WTC11 (cell line): Measurements from ENCODE around the gene PPP1R14C. TPM values are rescaled to one million over a fixed set of nuclear protein-coding genes. Genes with fewer than 3 reads are reported as not detected.

Source experiments
- ATAC-seq: fragments of 200-7000 bp; cut with Tn5 transposase; 2 replicates; pipeline ENCODE4 v1.10.0; 2021; ENCODE audit warnings: mild to moderate bottlenecking, moderate library complexity
- CTCF ChIA-PET: fragments of 300-600 bp; sonication (Branson Sonifier 250); formaldehyde crosslinking; loops from one replicate; lab custom pipeline; 2021; ENCODE audit warnings: antibody characterized with exemption; lab: Charles Lee
- POLR2A ChIA-PET: fragments of 350-600 bp; sonication (Branson Sonifier 250); formaldehyde crosslinking; loops from one replicate; lab custom pipeline; 2021; ENCODE audit warnings: antibody characterized with exemption; lab: Charles Lee
- DNase-seq: peaks from one replicate; pipeline ENCODE4 v3.0.0; 2021; ENCODE audit warnings: low spot score
- H3K27ac Mint-ChIP-seq: 2 replicates; pipeline ENCODE4 v1.8.0; 2021; ENCODE audit warnings: mixed read lengths
- H3K27me3 Mint-ChIP-seq: 2 replicates; pipeline ENCODE4 v1.8.0; 2021; ENCODE audit warnings: low read depth, mild to moderate bottlenecking, moderate library complexity, mixed read lengths
- H3K36me3 Mint-ChIP-seq: 2 replicates; pipeline ENCODE4 v1.8.0; 2021; ENCODE audit warnings: mixed read lengths
- H3K4me1 Mint-ChIP-seq: 2 replicates; pipeline ENCODE4 v1.8.0; 2022; ENCODE audit warnings: mixed read lengths
- H3K4me3 Mint-ChIP-seq: 2 replicates; pipeline ENCODE4 v1.8.0; 2021; ENCODE audit warnings: mild to moderate bottlenecking, moderate library complexity, mixed read lengths
- H3K9me3 Mint-ChIP-seq: 2 replicates; pipeline ENCODE4 v1.8.0; 2021; ENCODE audit warnings: mixed read lengths
- CBFB ChIP-seq: sonication (generic); formaldehyde crosslinking; IDR thresholded peaks from 2 replicates; pipeline ENCODE4 v1.8.1; 2022; ENCODE audit warnings: mild to moderate bottlenecking, low read depth, missing genetic modification reagents
- CREB1 ChIP-seq: sonication (generic); formaldehyde crosslinking; IDR thresholded peaks from 2 replicates; pipeline ENCODE4 v1.8.0; 2023; ENCODE audit warnings: mild to moderate bottlenecking, missing genetic modification reagents
- ETV6 ChIP-seq: sonication (generic); formaldehyde crosslinking; IDR thresholded peaks from 2 replicates; pipeline ENCODE4 v1.8.1; 2022; ENCODE audit warnings: mild to moderate bottlenecking, missing genetic modification reagents
- FOXJ3 ChIP-seq: sonication (generic); formaldehyde crosslinking; IDR thresholded peaks from 2 replicates; pipeline ENCODE4 v1.9.0; 2021; ENCODE audit warnings: missing genetic modification reagents, mild to moderate bottlenecking, borderline replicate concordance
- NR3C1 ChIP-seq: sonication (generic); formaldehyde crosslinking; conservative IDR thresholded peaks from 2 replicates; pipeline ENCODE4 v1.8.1; 2023; ENCODE audit warnings: low read depth, mild to moderate bottlenecking, missing genetic modification reagents
- PRRX2 ChIP-seq: fragments of 250-450 bp; sonication (Bioruptor Pico); IDR thresholded peaks from 2 replicates; pipeline ENCODE4 v1.8.0; 2021; ENCODE audit warnings: mild to moderate bottlenecking
- RELA ChIP-seq: sonication (generic); formaldehyde crosslinking; IDR thresholded peaks from 2 replicates; pipeline ENCODE4 v1.8.1; 2022; ENCODE audit warnings: missing genetic modification reagents, mild to moderate bottlenecking, borderline replicate concordance
- SP1 ChIP-seq: sonication (generic); formaldehyde crosslinking; conservative IDR thresholded peaks from 2 replicates; pipeline ENCODE4 v1.8.1; 2022; ENCODE audit warnings: missing genetic modification reagents
- TCF7 ChIP-seq: sonication (generic); formaldehyde crosslinking; IDR thresholded peaks from 2 replicates; pipeline ENCODE4 v1.8.0; 2022; ENCODE audit warnings: mild to moderate bottlenecking, low read depth, missing genetic modification reagents, moderate library complexity
- TEAD1 ChIP-seq: sonication (generic); formaldehyde crosslinking; IDR thresholded peaks from 2 replicates; pipeline ENCODE4 v1.8.0; 2022; ENCODE audit warnings: mild to moderate bottlenecking, missing genetic modification reagents
- ZNF138 ChIP-seq: sonication (generic); formaldehyde crosslinking; conservative IDR thresholded peaks from 2 replicates; pipeline ENCODE4 v1.8.1; 2022; ENCODE audit warnings: mild to moderate bottlenecking, moderate library complexity, missing genetic modification reagents
- ZNF232 ChIP-seq: sonication (generic); formaldehyde crosslinking; IDR thresholded peaks from 2 replicates; pipeline ENCODE4 v1.8.0; 2022; ENCODE audit warnings: mild to moderate bottlenecking, missing genetic modification reagents
- total RNA-seq: library from RNA; stranded (reverse); gene quantifications from 3 replicates; pipeline ENCODE4 v1.2.3, GENCODE V29; 2021
- TF ChIP-seq, protein P1 (sequence below): fragments of 250-450 bp; sonication (Bioruptor Pico); IDR thresholded peaks from 2 replicates; pipeline ENCODE4 v2.1.2; 2022; ENCODE audit warnings: mild to moderate bottlenecking, moderate library complexity
- TF ChIP-seq, protein P2 (sequence below): sonication (generic); formaldehyde crosslinking; IDR thresholded peaks from 2 replicates; pipeline ENCODE4 v1.8.0; 2023; ENCODE audit warnings: mild to moderate bottlenecking, missing genetic modification reagents
- TF ChIP-seq, protein P3 (sequence below): sonication (generic); formaldehyde crosslinking; IDR thresholded peaks from 2 replicates; pipeline ENCODE4 v1.8.1; 2023; ENCODE audit warnings: mild to moderate bottlenecking, missing genetic modification reagents, moderate library complexity
- TF ChIP-seq, protein P4 (sequence below): sonication (generic); formaldehyde crosslinking; IDR thresholded peaks from 2 replicates; pipeline ENCODE4 v1.8.0; 2022; ENCODE audit warnings: mild to moderate bottlenecking, missing genetic modification reagents
- TF ChIP-seq, protein P5 (sequence below): sonication (generic); formaldehyde crosslinking; IDR thresholded peaks from 2 replicates; pipeline ENCODE4 v1.8.1; 2022; ENCODE audit warnings: low read depth, missing genetic modification reagents, borderline replicate concordance
- TF ChIP-seq, protein P6 (sequence below): sonication (generic); formaldehyde crosslinking; IDR thresholded peaks from 2 replicates; pipeline ENCODE4 v1.8.0; 2022; ENCODE audit warnings: mild to moderate bottlenecking, missing genetic modification reagents
- TF ChIP-seq, protein P7 (sequence below): fragments of 250-450 bp; sonication (Bioruptor Pico); IDR thresholded peaks from 2 replicates; pipeline ENCODE4 v1.9.0; 2021; ENCODE audit warnings: mild to moderate bottlenecking, borderline replicate concordance
- TF ChIP-seq, protein P8 (sequence below): fragments of 250-450 bp; sonication (Bioruptor Pico); IDR thresholded peaks from 2 replicates; pipeline ENCODE4 v1.9.0; 2021; ENCODE audit warnings: mild to moderate bottlenecking
- TF ChIP-seq, protein P9 (sequence below): sonication (generic); formaldehyde crosslinking; IDR thresholded peaks from 2 replicates; pipeline ENCODE4 v1.8.0; 2023; ENCODE audit warnings: missing genetic modification reagents

Gene PPP1R14C
- total RNA-seq, 1 experiment from 2014 or later, result 1.1 TPM

DNA sequence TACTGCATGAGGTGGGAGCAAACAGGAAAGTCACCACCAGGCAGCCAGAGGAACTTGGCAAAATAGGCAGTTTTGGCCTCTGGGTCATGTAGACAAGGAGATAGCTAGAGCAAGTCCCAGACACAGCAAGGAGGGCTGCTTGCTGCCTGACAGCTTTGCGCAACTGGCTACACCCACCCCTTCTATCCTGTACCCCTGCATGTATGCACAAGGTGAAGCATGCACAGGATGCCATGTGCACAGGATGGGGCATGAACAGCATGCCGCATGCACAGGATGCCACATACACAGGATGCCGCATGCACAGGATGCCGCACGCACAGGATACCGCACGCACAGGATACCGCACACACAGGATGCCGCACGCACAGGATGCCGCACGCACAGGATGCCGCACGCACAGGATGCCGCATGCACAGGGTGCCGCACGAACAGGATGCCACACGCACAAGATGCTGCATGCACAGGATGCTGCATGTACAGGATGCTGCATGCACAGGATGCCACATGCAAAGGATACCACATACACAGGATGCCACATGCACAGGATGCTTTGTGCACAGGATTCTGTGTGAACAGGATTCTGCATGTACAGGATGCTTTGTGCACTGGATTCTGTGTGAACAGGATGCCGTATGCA lies 121.0 kb downstream of the PPP1R14C start:
- peaks cover 6% of the 10 kb centered on the region for H3K9me3 Mint-ChIP-seq

DNA sequence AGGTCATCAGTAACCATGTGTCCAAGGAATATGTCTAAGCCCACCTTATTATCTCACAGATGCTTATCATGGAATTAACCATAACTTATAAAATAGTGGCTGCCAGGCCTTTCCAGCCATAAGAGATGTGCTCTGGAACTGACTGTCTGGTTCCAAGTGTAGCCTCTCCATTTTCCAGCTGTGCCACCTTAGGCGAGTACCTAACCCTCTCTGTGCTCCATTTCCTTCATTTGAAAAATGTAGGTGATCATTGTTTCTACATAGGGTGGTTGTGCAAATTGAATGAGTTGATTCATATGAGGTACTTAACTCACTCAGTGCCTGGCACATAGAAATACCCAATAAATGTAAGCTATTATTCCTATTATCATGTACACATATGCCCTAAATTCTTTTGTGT lies 123.5 kb downstream of the PPP1R14C start:
- DNase-seq (no peak), ATAC-seq (no peak)
- peaks cover 8% of the 10 kb centered on the region for H3K36me3 Mint-ChIP-seq
- peaks cover 17% of the 10 kb centered on the region for H3K4me1 Mint-ChIP-seq
- ChIA-PET POLR2A (no interaction called here), CTCF (no interaction called here)
- no peak overlapping the region for H3K27ac Mint-ChIP-seq
- no peaks in the 10 kb centered on the region; the same call in 1 of the 2 replicates for H3K27me3 Mint-ChIP-seq
- peaks cover 15% of the 10 kb centered on the region for H3K9me3 Mint-ChIP-seq
- H3K4me3 Mint-ChIP-seq, result no peak overlapping the region
- TF ChIP-seq, protein P1, sequence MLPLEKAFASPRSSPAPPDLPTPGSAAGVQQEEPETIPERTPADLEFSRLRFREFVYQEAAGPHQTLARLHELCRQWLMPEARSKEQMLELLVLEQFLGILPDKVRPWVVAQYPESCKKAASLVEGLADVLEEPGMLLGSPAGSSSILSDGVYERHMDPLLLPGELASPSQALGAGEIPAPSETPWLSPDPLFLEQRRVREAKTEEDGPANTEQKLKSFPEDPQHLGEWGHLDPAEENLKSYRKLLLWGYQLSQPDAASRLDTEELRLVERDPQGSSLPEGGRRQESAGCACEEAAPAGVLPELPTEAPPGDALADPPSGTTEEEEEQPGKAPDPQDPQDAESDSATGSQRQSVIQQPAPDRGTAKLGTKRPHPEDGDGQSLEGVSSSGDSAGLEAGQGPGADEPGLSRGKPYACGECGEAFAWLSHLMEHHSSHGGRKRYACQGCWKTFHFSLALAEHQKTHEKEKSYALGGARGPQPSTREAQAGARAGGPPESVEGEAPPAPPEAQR (CRISPR knock-in tag), result no peak
- TF ChIP-seq, protein P2, sequence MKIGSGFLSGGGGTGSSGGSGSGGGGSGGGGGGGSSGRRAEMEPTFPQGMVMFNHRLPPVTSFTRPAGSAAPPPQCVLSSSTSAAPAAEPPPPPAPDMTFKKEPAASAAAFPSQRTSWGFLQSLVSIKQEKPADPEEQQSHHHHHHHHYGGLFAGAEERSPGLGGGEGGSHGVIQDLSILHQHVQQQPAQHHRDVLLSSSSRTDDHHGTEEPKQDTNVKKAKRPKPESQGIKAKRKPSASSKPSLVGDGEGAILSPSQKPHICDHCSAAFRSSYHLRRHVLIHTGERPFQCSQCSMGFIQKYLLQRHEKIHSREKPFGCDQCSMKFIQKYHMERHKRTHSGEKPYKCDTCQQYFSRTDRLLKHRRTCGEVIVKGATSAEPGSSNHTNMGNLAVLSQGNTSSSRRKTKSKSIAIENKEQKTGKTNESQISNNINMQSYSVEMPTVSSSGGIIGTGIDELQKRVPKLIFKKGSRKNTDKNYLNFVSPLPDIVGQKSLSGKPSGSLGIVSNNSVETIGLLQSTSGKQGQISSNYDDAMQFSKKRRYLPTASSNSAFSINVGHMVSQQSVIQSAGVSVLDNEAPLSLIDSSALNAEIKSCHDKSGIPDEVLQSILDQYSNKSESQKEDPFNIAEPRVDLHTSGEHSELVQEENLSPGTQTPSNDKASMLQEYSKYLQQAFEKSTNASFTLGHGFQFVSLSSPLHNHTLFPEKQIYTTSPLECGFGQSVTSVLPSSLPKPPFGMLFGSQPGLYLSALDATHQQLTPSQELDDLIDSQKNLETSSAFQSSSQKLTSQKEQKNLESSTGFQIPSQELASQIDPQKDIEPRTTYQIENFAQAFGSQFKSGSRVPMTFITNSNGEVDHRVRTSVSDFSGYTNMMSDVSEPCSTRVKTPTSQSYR (CRISPR knock-in tag), result no peak
- TF ChIP-seq ZNF232 (CRISPR knock-in tag) (no peak), CREB1 (CRISPR knock-in tag) (no peak), ZNF138 (CRISPR knock-in tag) (no peak)

More for the DNA sequence above, 121.0 kb downstream of the PPP1R14C start:
- Mint-ChIP-seq H3K4me1 (peaks cover 9% of the 10 kb centered on the region), H3K36me3 (peaks cover 2% of the 10 kb centered on the region; the same call in 1 of the 2 replicates), H3K27ac (no peak overlapping the region), H3K4me3 (no peak overlapping the region), H3K27me3 (no peaks in the 10 kb centered on the region)
- no peak for ATAC-seq
- no peak for TF ChIP-seq SP1 (CRISPR knock-in tag)
- TF ChIP-seq, protein P3, sequence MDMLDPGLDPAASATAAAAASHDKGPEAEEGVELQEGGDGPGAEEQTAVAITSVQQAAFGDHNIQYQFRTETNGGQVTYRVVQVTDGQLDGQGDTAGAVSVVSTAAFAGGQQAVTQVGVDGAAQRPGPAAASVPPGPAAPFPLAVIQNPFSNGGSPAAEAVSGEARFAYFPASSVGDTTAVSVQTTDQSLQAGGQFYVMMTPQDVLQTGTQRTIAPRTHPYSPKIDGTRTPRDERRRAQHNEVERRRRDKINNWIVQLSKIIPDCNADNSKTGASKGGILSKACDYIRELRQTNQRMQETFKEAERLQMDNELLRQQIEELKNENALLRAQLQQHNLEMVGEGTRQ (CRISPR knock-in tag), result no peak
- TF ChIP-seq ZNF232 (CRISPR knock-in tag), result no peak
- no peak for TF ChIP-seq RELA
- no peak for TF ChIP-seq PRRX2 (CRISPR knock-in tag)
- TF ChIP-seq, protein P4, sequence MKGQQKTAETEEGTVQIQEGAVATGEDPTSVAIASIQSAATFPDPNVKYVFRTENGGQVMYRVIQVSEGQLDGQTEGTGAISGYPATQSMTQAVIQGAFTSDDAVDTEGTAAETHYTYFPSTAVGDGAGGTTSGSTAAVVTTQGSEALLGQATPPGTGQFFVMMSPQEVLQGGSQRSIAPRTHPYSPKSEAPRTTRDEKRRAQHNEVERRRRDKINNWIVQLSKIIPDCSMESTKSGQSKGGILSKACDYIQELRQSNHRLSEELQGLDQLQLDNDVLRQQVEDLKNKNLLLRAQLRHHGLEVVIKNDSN (CRISPR knock-in tag), result no peak
- TF ChIP-seq, protein P5, sequence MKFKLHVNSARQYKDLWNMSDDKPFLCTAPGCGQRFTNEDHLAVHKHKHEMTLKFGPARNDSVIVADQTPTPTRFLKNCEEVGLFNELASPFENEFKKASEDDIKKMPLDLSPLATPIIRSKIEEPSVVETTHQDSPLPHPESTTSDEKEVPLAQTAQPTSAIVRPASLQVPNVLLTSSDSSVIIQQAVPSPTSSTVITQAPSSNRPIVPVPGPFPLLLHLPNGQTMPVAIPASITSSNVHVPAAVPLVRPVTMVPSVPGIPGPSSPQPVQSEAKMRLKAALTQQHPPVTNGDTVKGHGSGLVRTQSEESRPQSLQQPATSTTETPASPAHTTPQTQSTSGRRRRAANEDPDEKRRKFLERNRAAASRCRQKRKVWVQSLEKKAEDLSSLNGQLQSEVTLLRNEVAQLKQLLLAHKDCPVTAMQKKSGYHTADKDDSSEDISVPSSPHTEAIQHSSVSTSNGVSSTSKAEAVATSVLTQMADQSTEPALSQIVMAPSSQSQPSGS, result no peak
- TF ChIP-seq, protein P6, sequence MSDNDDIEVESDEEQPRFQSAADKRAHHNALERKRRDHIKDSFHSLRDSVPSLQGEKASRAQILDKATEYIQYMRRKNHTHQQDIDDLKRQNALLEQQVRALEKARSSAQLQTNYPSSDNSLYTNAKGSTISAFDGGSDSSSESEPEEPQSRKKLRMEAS (CRISPR knock-in tag), result no peak
- no peak for TF ChIP-seq TCF7
- TF ChIP-seq TEAD1, result no peak
- TF ChIP-seq ZNF138 (CRISPR knock-in tag), result no peak
- TF ChIP-seq, protein P7, sequence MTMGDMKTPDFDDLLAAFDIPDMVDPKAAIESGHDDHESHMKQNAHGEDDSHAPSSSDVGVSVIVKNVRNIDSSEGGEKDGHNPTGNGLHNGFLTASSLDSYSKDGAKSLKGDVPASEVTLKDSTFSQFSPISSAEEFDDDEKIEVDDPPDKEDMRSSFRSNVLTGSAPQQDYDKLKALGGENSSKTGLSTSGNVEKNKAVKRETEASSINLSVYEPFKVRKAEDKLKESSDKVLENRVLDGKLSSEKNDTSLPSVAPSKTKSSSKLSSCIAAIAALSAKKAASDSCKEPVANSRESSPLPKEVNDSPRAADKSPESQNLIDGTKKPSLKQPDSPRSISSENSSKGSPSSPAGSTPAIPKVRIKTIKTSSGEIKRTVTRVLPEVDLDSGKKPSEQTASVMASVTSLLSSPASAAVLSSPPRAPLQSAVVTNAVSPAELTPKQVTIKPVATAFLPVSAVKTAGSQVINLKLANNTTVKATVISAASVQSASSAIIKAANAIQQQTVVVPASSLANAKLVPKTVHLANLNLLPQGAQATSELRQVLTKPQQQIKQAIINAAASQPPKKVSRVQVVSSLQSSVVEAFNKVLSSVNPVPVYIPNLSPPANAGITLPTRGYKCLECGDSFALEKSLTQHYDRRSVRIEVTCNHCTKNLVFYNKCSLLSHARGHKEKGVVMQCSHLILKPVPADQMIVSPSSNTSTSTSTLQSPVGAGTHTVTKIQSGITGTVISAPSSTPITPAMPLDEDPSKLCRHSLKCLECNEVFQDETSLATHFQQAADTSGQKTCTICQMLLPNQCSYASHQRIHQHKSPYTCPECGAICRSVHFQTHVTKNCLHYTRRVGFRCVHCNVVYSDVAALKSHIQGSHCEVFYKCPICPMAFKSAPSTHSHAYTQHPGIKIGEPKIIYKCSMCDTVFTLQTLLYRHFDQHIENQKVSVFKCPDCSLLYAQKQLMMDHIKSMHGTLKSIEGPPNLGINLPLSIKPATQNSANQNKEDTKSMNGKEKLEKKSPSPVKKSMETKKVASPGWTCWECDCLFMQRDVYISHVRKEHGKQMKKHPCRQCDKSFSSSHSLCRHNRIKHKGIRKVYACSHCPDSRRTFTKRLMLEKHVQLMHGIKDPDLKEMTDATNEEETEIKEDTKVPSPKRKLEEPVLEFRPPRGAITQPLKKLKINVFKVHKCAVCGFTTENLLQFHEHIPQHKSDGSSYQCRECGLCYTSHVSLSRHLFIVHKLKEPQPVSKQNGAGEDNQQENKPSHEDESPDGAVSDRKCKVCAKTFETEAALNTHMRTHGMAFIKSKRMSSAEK (CRISPR knock-in tag), result no peak
- no peak for TF ChIP-seq FOXJ3 (CRISPR knock-in tag)
- TF ChIP-seq, protein P8, sequence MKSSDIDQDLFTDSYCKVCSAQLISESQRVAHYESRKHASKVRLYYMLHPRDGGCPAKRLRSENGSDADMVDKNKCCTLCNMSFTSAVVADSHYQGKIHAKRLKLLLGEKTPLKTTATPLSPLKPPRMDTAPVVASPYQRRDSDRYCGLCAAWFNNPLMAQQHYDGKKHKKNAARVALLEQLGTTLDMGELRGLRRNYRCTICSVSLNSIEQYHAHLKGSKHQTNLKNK, result no peak
- TF ChIP-seq, protein P9, sequence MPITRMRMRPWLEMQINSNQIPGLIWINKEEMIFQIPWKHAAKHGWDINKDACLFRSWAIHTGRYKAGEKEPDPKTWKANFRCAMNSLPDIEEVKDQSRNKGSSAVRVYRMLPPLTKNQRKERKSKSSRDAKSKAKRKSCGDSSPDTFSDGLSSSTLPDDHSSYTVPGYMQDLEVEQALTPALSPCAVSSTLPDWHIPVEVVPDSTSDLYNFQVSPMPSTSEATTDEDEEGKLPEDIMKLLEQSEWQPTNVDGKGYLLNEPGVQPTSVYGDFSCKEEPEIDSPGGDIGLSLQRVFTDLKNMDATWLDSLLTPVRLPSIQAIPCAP (CRISPR knock-in tag), result no peak
- TF ChIP-seq NR3C1 (CRISPR knock-in tag), result no peak
- TF ChIP-seq ETV6 (CRISPR knock-in tag), result no peak
- no peak for TF ChIP-seq CBFB (CRISPR knock-in tag)
- no peak for DNase-seq
- ChIA-PET POLR2A (no interaction called here), CTCF (interaction anchor here (0.8 kb wide), 1 partner anchor 193 kb away, joined by 6 read pairs; no protein-coding TSS in a partner anchor)
